GM12875 (cell line): ENCODE measurements around the gene PRG2.

Experiments
- H3K4me3 ChIP-seq: one replicate; pipeline ENCODE4 v1.5.1; 2011; ENCODE audit warnings: low read depth, low read length, control low read depth
- CTCF ChIP-seq: IDR thresholded peaks from 2 replicates; pipeline ENCODE4 v1.5.1; 2011; ENCODE audit warnings: low read depth, mild to moderate bottlenecking, control low read depth, inconsistent platforms, low read length, moderate library complexity, borderline replicate concordance; ENCODE audit not compliant: insufficient read depth

Gene PRG2

DNA sequence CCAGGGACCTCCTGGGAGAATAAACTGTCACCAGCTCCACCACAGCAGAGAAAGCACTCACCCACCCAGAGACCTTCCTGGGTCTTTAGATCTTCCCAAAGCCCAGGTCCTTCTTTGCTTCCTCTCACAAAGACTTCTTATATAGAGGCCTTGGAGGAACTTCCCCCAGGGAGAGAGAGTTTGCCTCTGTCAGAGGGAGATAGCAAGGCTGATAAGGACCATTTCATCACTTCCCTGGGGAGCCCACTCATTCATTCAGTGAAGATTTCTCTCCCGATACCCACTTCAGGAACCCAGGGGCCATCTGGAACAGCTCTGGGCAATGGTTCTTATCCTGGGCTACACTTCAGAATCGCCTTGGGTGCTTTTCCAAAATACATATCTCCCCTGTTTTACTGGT lies at the start of gene PRG2:
Gene PRG2 (minus strand): TSS at position 116 of the 400 bp plus-strand sequence. CDS start 706 bp downstream, outside the sequence.
- TF ChIP-seq CTCF, result no peak
- H3K4me3 ChIP-seq, result no peak within 1 kb of the TSS

GRCh38 chr11:57439786-57440185 lies 49.3 kb upstream of the PRG2 start:
- no peak overlapping the region for H3K4me3 ChIP-seq
- TF ChIP-seq CTCF, result no peak

DNA sequence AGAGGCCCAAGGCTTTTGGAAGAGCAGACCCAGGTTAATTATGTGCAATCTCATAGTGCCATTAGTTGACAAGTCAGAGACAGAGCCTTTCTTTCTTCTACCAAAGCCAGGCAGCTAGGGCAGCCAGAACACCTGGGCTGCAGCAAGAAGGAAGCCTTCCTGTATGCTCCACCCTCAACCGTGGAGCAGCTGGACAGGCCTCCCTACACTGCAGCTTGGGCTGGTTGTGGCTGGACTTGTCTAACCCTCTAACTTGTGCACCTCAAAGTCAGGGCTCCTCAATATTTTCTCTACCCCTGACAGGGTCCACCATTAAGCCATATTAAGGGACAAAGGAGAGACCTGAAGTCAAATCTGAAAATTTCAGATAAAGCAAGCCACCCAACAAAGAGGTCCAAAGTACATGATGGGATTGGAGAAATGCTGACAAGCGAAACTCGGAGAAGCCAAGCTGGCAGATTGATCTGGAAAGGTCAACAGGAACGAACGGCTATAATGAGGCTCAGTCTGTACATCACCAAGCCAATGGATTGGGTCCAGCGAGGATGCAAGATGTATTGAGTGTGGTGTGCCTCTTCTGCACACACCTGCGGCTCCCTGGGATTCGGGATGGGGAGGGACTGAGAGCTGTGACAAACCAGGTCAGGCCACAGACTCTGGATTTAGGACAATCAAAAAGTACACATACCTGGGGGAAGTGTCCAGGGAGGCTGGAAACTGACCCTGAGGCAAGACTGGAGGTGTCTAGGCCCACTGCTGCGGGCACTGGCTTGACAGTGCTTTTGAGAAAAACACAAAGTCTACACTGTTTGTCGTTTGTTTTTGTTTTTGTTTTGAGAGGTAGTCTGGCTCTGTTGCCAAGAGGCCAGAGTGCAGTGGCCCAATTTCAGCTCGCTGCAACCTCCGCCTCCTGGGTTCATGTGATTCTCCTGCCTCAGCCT lies 48.2 kb upstream of the PRG2 start:
- TF ChIP-seq CTCF, result no peak
- no peak overlapping the region for H3K4me3 ChIP-seq

DNA sequence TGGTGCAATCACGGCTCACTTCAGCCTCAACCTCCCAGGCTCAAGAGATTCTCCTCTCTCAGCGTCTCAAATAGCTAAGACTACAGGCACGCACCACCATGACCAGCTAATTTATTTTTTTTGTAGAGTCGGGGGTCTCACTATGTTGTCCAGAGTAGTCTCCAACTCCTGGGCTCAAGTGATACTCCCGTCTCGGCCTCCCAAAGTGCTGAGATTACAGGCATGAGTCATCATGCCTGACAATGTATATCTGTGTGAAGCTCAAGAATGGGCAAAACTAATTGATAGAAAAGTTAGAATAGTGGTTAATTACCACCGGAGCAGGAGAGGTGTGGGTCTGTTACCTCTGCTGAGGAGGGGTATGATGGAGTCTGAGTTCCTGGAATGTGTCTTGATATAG lies 45.6 kb upstream of the PRG2 start:
- no peak for TF ChIP-seq CTCF

DNA sequence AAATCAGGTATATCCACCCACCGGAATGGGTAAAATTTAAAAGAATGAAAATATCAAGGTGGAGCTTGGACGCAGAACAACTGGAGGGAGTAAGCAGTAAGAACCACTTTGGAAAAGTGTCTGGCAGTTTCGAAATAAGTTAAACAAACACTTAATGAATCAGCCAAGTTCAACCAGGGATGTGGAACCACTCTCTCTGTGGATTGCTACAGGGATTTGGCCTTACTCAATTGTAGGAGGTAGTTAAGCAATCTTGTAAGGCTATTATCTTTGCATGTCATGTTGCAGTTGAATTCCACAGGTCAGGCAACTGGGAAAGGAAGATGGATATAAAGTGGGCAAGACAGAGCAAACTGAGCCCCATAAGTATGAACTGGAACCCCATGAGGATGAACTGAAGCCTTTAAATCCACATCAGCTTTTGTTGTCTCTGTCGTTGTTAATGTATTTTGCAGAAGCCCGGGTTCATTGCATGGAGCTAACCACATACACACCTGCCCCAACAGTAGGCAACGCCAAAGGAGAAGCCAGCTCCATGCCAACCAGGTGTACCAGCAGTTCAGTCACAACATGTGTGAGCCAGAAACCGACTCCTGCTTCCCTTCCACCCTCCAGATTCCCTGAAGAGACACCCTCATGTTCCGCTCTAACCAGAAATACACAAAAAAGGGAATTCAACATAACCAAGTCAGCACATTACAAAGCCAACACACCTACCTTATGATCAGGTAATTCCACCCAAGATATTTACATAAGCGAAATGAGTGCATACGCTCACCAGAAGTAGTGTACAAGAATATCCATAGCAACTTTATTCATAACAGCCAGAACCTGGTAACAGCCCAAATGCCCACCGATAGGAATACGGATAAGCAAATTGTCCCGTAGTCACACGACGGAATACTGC lies 44.4 kb upstream of the PRG2 start:
- no peak for TF ChIP-seq CTCF
- no peak overlapping the region for H3K4me3 ChIP-seq

More for the DNA sequence above, 45.6 kb upstream of the PRG2 start:
- H3K4me3 ChIP-seq, result no peak overlapping the region

GRCh38 chr11:57432714-57433163 lies 42.3 kb upstream of the PRG2 start:
- H3K4me3 ChIP-seq, result no peak overlapping the region
- no peak for TF ChIP-seq CTCF

DNA sequence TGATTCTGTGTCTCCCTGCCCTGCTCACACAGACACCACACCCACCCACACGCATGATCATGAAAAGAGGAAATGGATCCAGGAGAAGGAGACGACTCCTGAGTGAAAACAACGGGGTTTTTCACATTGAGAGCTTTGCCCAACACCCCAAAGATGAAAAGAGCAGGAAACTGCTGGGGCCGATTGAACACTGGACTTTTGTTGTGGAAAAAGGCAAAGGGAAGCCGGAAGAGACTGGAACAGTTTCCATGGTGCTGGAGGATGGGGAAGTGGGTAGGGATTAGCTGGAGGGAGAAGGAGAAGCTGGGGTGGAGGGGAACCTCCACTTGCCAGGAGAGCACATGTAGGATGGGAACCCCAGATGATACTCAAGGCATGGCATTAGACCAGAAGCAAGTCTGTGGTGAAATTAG lies 41.7 kb upstream of the PRG2 start:
- no peak for TF ChIP-seq CTCF
- no peak overlapping the region for H3K4me3 ChIP-seq
